Stomach (tissue), 9 donors: ENCODE measurements around the gene TLCD3A. TPM values are rescaled to one million over a fixed set of nuclear protein-coding genes. Genes with fewer than 3 reads are reported as not detected.

Experiments used
- DNase-seq, 2 donors: peaks; one replicate each; pipeline versions ENCODE4 v3.0.0 to v3.0.0-alpha.2; 2013 to 2019
- H3K27ac ChIP-seq, 5 donors: fragments of 200-600 bp in 4 of 5; sonication (generic) in 4 of 5; one replicate each; pipeline ENCODE4 v1.5.1; 2013 to 2019; ENCODE audit warnings: mild to moderate bottlenecking in 1 of 5, moderate library complexity in 1 of 5
- H3K27me3 ChIP-seq, 3 donors: fragments of 200-600 bp; sonication (generic); one replicate each; pipeline ENCODE4 v1.5.1; 2017 to 2019; ENCODE audit warnings: mixed run types in 1 of 3
- H3K36me3 ChIP-seq, 4 donors: fragments of 200-600 bp; sonication (generic); 1 replicate in 3 of 4; 2 replicates in 1 of 4; pipeline ENCODE4 v1.5.1; 2016 to 2019
- H3K4me1 ChIP-seq, 4 donors: fragments of 200-600 bp; sonication (generic); one replicate each; pipeline ENCODE4 v1.5.1; 2016 to 2019
- H3K4me3 ChIP-seq, 4 donors: fragments of 200-600 bp; sonication (generic) in 3 of 4; one replicate each; pipeline ENCODE4 v1.5.1; 2016 to 2019; ENCODE audit warnings: mild to moderate bottlenecking in 1 of 4
- H3K9me3 ChIP-seq, 4 donors: fragments of 200-600 bp; sonication (generic); one replicate each; pipeline ENCODE4 v1.5.1; 2016 to 2019
- EP300 ChIP-seq: sonication (generic); formaldehyde crosslinking; IDR thresholded peaks from one replicate; pipeline ENCODE4 v1.6.1; 2017; ENCODE audit warnings: antibody characterized with exemption
- POLR2A ChIP-seq, 4 donors: fragments of 450-650 bp; IDR thresholded peaks; one replicate each; pipeline ENCODE4 v1.6.1; 2016; ENCODE audit warnings: antibody characterized with exemption in 4 of 4, control low read depth in 2 of 4, mild to moderate bottlenecking in 1 of 4, moderate library complexity in 1 of 4
- POLR2AphosphoS5 ChIP-seq, 3 donors: sonication (generic); formaldehyde crosslinking; IDR thresholded peaks; one replicate each; pipeline ENCODE4 v1.6.1; 2016; ENCODE audit warnings: antibody characterized with exemption in 3 of 3
- WGBS, 5 donors: extraction: QIAGEN DNeasy Blood & Tissue Kit in 3 of 5; methylation state at CpG; one replicate each; pipeline versions ENCODE4 v1.1.5 to v1.1.7; 2013 to 2018; 5-methylcytosine and 5-hydroxymethylcytosine counted together
- intact Hi-C: fragments of 100-400 bp; cut with DNase I; formaldehyde crosslinking; loops from one replicate; pipeline ENCODE4 v1.15.1; 2023; ENCODE audit warnings: low total_unique reads
- polyA plus RNA-seq, 3 donors: library from polyadenylated mRNA; stranded (reverse); fragments of 200-250 nt; gene quantifications; one replicate each; pipeline ENCODE4 v1.2.3, GENCODE V29; 2013
- total RNA-seq, 5 donors: library from RNA; depleted of rRNA; stranded (reverse); fragments of >200 nt; gene quantifications; one replicate each; pipeline versions ENCODE4 v1.1.0 to v1.2.3, GENCODE V29; 2014 to 2016
- TF ChIP-seq, protein P1 (sequence below), 7 experiments: fragments of 450-650 bp in 4 of 7; fragments of 200-600 bp in 3 of 7; sonication (generic) in 3 of 7; IDR thresholded peaks; one replicate each; pipeline ENCODE4 v1.5.1; 2016 to 2019; ENCODE audit warnings: antibody characterized with exemption in 7 of 7, control low read depth in 2 of 7, mild to moderate bottlenecking in 1 of 7
- donor health status: healthy with polysubstance abuse.
- donor health status: Bipolar disorder and iron deficiency.
- donor health status: healthy.

The TLCD3A gene
- total and polyA plus RNA-seq, 8 donors: 0.58 to 33.2 (median 11.8) TPM

DNA sequence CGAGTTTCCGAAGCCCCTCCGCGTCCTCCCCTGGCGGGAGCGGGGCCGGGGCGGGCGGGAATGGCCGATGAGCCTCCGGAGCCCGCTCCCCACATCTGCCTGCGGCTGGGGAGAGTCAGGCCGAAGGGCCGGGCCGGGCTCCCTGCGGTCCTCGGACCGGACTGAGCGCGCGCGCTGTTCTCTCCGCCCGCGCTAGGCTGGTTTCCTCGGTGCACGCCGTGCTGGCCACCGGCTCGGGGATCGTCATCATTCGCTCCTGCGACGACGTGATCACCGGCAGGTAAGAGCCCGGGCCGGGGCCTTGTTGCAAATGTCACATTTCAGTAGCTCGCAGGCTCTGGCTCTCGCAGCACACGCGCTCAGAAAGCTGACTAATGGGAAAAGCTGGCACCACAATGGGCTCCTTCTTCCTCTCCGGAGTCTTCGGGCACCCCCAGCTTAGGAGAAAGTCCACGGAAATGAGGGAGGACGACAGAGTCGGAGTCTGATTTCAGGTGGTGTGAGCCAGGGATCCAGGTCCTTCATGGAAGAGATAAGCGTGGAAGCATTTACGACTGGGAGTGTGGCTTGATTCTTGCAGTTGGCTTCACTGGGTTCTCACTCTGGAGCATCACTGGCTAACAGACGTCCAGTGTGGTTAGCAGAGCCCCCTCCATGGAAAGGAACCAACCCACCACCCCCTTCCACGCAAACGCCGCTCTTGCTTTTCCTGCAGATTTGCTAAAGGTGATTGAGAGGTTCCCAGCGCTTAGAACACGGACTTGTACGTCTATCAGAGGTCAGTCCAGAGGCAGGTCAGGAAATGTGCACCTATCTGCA is 715 bp downstream of the TLCD3A start:
- H3K4me1 ChIP-seq: peaks cover 9 to 68% (median 38%) of the 10 kb centered on the region in 4 donors
- TF ChIP-seq EP300 (no peak), POLR2AphosphoS5 (IDR thresholded peaks at IDR 0.05) (no peak), POLR2A (IDR thresholded peaks at IDR 0.05) (no peak)
- TF ChIP-seq, protein P1, sequence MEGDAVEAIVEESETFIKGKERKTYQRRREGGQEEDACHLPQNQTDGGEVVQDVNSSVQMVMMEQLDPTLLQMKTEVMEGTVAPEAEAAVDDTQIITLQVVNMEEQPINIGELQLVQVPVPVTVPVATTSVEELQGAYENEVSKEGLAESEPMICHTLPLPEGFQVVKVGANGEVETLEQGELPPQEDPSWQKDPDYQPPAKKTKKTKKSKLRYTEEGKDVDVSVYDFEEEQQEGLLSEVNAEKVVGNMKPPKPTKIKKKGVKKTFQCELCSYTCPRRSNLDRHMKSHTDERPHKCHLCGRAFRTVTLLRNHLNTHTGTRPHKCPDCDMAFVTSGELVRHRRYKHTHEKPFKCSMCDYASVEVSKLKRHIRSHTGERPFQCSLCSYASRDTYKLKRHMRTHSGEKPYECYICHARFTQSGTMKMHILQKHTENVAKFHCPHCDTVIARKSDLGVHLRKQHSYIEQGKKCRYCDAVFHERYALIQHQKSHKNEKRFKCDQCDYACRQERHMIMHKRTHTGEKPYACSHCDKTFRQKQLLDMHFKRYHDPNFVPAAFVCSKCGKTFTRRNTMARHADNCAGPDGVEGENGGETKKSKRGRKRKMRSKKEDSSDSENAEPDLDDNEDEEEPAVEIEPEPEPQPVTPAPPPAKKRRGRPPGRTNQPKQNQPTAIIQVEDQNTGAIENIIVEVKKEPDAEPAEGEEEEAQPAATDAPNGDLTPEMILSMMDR (IDR thresholded peaks at IDR 0.05): no peak
- no peaks in the 10 kb centered on the region for H3K27me3 ChIP-seq
- peak overlapping the region; percentile 86 to 91 (median 87) for H3K27ac ChIP-seq
- WGBS, 5 donors: 3 to 15% (median 4%) methylated on average over 17 to 57 of the region's 57 CpGs
- no peaks in the 10 kb centered on the region for H3K9me3 ChIP-seq
- peak overlapping the region; percentile 66 to 94 (median 78) for H3K4me3 ChIP-seq
- intact Hi-C loops: no loop called here
- peaks cover 0 to 28% (median 10%) of the 10 kb centered on the region in 4 donors for H3K36me3 ChIP-seq
- peak; percentile 61 to 69 for DNase-seq

DNA sequence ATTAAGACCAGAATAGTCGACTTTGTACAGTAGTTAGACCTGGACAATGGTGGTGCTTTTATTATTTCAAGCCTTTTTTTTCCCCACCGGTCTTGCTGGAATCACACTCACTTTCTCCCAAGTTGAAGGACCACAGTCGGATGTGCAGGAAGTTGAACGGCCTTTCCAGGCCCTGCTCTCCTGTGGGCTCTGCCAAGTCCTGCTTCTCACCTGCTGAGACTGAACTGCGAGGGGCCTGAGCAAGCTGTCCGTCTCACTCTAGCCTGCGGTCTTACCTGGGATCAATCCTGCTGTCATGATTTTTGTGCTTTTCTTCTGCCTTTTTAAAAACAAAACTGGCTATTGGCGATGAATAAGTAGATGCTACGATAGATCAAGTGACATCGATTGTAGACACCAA is 1.3 kb downstream of the TLCD3A start:
- no peaks in the 10 kb centered on the region for H3K27me3 ChIP-seq
- H3K4me3 ChIP-seq: peak overlapping the region; percentile 66 to 94 (median 78)
- no peak for DNase-seq
- H3K36me3 ChIP-seq: peaks cover 0 to 34% (median 17%) of the 10 kb centered on the region in 4 donors
- peaks cover 9 to 68% (median 36%) of the 10 kb centered on the region in 4 donors for H3K4me1 ChIP-seq
- H3K27ac ChIP-seq: peak overlapping the region; percentile 86 to 91 (median 87)
- intact Hi-C loops: no loop called here
- 44 to 66% (median 55%) methylated on average over 10 of the region's 10 CpGs for WGBS, 5 donors
- H3K9me3 ChIP-seq: no peaks in the 10 kb centered on the region
- TF ChIP-seq, protein P1 (IDR thresholded peaks at IDR 0.05): no peak
- no peak for TF ChIP-seq POLR2A (IDR thresholded peaks at IDR 0.05)
- no peak for TF ChIP-seq EP300
- no peak for TF ChIP-seq POLR2AphosphoS5 (IDR thresholded peaks at IDR 0.05)

DNA sequence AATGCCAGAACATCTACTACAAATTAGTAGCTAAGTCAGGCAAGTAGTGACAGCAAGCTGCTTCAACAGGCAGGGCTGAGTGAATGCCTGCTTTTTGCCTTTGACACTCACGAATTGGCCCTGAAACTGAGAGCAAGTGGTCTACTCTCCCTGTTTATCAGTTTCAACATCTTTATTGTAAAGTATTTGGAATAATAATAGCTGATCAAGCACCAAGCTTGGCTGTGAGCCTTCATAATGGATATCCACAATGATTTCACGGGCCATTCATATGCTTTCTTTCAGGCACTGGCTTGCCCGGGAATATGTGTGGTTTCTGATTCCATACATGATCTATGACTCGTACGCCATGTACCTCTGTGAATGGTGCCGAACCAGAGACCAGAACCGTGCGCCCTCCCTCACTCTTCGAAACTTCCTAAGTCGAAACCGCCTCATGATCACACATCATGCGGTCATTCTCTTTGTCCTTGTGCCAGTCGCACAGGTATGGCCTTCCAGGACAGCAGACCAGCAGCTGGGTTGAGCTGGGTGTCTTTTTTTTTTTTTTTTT is 5.2 kb downstream of the TLCD3A start:
- TF ChIP-seq POLR2AphosphoS5 (IDR thresholded peaks at IDR 0.05): no peak
- TF ChIP-seq, protein P1 (IDR thresholded peaks at IDR 0.05): no peak
- TF ChIP-seq POLR2A (IDR thresholded peaks at IDR 0.05): no peak
- TF ChIP-seq EP300: no peak
- no peak overlapping the region for H3K27ac ChIP-seq
- no peak for DNase-seq
- no peaks in the 10 kb centered on the region for H3K9me3 ChIP-seq
- H3K4me1 ChIP-seq: peaks cover 9 to 36% (median 17%) of the 10 kb centered on the region in 4 donors
- 84 to 91% (median 88%) methylated on average over 13 of the region's 13 CpGs for WGBS, 5 donors
- no peak overlapping the region for H3K4me3 ChIP-seq
- intact Hi-C loops: no loop called here
- peaks cover 16 to 72% (median 53%) of the 10 kb centered on the region in 4 donors for H3K36me3 ChIP-seq
- H3K27me3 ChIP-seq: no peaks in the 10 kb centered on the region

DNA sequence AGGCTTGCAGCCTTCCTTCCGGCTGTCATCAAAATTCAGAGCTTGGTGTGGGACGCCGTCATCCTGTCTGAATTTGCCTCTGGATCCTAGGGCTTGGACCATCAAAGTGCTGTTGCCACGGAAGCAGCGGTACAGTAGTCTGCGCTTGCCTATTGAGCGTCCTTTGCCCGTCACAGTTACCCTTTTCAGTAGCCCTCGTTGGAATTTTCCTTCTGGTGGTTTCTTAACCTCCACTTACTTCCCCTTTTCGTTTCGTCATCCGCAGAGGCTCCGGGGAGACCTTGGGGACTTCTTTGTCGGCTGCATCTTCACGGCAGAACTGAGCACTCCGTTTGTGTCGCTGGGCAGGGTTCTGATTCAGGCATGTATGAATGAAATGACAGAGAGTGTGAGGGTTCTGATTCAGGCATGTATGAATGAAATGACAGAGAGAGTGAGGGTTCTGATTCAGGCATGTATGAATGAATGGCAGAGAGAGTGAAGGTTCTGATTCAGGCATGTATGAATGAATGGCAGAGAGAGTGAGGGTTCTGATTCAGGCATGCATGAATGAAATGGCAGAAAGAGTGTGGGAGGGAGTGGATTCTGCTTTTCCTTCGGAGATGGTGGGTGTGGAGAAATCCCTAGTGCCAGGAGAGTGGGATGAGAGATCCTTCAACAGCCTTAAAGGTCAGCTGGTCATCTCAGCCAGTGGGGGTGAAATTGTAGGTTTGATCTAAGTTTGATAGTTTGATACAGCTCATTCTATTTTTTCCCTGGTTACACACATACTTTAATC is 8.0 kb downstream of the TLCD3A start:
- WGBS, 5 donors: 71 to 82% (median 74%) methylated on average over 18 of the region's 18 CpGs
- peaks cover 0 to 10% (median 1%) of the 10 kb centered on the region in 4 donors for H3K4me1 ChIP-seq
- H3K9me3 ChIP-seq: no peaks in the 10 kb centered on the region
- peak in 1 of 2 donors; percentile 41 for DNase-seq
- no peak overlapping the region for H3K4me3 ChIP-seq
- intact Hi-C loops: no loop called here
- H3K36me3 ChIP-seq: peaks cover 38 to 92% (median 81%) of the 10 kb centered on the region in 4 donors
- TF ChIP-seq POLR2AphosphoS5 (IDR thresholded peaks at IDR 0.05): no peak
- TF ChIP-seq, protein P1 (IDR thresholded peaks at IDR 0.05): no peak
- peak overlapping the region in 2 of 5 donors; percentile 15 to 26 for H3K27ac ChIP-seq
- H3K27me3 ChIP-seq: no peaks in the 10 kb centered on the region
